Embryonic facial prominence (tissue), 1 donor: ENCODE data around the gene ST3GAL6.

Experiments used
- DNase-seq: peaks from one replicate; pipeline ENCODE4 v3.0.0-alpha.2; 2016; ENCODE audit errors: extremely low spot score

ST3GAL6 gene

DNA sequence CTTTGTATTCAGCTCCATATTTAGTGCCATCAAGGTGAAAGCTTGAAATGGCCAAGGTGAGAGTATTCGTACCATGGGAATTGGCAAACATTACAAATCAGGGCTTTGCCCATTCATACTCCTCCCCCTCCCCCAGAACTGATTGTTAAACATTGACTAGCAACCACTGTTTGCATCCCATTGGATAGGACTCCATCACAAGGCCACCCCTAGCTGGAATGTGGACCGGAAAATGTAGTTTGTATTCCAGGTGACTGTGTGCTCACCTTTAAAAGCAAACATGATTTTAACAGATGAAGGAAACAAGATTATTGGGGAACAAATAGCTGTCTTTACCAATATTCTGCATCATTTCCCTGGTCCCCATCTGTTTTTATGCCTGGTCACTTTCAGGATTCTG, 14.1 kb downstream of the ST3GAL6 start:
- no peak for DNase-seq

DNA sequence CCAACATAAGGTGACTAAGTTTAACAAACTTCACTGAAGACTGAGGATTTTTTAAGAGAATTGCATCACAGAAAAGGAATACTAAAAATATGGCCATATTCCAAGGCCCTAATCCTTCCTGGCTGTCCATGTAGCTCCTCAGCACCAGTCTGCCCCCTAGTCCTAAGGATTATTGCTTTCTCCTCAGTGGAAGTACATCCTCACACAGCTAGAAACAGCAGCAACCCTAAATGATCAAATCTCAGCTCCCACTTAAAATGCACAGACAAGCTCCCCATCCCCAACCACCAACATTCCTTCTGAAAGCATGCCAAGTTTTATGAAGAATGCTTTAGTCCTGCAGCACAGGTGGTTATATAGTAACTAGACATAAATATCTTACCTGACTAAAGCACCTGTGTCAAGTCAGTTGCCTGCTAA, 14.7 kb downstream of the ST3GAL6 start:
- no peak for DNase-seq

DNA sequence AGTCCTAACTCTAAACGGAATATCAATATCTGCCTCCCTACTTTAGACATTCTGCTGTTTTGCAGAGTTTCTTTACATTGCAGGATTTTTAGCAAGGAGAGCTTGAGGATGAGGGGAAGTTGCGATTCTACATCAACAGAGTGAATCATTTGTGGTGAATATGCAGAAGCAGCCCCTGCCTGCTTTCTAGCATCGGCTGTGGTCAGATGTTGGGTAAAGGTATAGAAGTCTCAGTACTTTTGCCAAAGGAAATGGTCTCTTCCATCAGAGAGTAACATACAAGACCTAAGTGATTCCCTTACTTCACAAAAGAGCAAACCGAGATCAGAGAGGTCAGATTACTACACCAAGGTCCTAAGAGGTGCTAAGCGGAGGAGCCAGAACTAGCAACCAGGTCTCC, 15.2 kb downstream of the ST3GAL6 start:
- no peak for DNase-seq

DNA sequence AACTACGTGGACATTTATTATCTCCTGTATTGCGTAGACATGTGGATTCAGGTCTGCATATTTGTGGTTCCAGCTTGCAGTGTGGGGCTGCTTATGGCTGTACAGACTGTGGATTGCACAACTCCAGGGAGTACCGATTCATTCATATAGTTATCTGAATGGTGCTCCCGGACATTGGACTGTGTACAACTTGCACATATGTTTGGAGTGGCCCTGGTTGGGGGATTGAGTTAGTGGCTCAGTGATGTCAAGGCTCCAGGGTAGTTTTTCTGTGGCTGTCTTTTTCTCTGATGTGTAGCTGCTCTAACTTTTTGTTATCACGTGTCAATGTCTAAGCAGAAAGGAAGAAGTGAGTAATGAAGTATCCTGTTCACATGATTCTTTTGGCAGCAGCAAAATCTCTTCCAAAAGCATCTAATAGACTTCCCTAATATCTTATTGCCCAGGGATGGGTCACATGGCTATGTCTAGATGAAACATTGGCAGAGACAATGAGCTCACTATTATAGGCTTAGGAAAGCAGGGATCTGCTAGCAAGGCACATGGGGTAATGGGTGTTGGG, 15.8 kb downstream of the ST3GAL6 start:
- DNase-seq = no peak

DNA sequence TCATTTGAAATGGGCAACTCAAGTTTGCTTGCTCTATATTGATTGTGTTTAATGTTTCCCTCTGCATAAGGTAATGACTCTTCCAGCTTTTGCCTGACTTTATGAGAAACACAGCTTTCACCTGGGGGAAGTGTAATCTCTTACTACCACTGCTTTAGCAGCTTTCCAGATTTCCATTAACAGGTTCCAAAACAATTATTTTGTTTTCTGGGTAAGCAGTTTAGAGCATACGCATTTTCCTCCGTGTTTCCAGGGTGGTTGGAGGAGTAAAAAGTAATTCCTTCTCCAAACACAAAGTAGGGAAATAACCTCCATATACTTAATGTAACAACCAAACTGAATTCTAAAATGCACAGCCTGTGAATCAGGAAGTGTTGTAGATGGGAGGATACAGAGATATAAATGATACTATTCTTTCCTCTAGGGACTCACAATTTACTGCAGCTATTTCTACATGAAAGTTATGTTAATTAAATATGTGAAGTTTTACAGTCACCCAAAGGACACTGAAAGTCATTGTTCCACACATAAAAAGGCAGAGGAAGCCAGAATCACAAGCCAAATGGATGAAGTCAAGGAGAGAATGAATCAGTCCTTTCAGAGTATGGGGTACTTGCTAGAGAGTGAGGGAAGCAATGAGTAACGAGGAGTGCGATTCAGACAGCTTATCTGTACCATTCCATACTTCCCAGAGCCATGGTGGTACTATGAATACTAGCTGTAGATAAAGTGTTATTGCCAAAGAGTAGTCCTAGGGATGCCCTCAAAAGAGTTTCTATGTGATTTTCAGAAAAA, 16.6 kb downstream of the ST3GAL6 start:
- no peak for DNase-seq

DNA sequence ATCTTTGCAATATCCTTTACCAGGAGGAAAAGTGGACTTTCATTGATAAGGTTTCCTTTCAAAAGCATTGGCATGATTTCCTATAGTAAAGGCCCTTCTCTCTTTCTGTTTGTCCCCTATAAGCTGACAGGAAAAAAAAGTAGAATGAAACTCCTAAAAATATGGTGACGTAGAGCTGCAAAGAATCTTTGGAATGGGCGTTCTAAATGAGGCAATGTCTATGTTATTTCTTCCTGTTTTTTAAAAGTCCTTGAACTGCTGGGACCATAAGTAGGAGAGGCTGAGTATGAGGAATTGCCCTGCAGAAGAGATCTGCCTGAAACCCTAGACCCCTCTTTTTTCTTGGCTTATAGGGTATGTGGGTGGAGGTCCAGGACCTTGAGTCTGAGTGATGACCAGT, 17.2 kb downstream of the ST3GAL6 start:
- DNase-seq = no peak

DNA sequence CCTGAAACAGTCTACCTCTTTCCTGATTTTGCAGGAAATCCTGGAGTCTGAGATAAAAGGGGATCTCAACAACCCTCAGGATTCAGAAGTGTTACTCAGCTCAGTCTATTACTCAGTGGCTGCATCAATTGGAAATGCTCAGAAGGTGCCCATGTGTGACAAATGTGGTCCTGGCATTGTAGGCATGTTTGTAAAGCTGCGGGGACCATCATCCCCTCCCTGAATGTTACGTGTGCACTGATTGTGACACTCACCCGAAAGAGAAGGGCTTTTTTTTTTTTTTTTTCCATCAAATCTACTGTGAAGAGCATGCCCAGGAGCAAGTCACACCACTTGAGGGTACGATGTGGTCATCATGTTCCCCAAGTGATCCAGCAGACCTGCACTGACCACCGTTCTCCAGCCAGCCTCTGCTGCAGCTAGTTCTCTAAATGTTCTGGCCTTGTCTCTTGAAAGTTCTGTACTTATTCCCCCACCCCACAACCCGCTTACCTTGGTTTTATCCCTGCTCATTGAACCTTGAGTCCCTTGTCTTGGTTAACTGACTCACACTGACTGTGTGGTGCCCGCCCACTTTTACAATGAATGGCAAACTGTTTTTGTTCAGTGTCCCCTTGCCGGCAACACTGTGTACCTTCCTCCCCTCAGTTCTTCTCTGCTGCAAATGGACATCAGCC, 19.8 kb downstream of the ST3GAL6 start:
- DNase-seq = no peak

DNA sequence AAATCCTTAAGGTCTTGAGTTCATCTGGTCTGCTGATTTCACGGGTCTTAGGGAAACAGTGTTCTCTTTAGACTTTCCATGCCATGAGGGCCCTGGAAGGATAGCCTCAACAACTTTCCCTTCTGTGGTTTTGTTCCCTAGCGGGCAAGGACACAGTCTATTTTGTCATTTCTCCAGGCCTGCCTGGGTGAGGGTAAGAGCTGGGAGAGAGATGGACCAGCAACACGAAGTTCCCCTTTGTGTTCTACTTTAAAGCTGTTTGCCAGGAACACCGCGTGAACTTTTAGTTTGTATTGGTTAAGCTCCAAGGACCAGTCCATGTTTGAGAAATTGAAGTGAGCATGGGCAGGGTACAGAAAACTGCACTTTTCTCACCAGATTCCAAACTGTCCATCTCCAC, 20.9 kb downstream of the ST3GAL6 start:
- DNase-seq = no peak

DNA sequence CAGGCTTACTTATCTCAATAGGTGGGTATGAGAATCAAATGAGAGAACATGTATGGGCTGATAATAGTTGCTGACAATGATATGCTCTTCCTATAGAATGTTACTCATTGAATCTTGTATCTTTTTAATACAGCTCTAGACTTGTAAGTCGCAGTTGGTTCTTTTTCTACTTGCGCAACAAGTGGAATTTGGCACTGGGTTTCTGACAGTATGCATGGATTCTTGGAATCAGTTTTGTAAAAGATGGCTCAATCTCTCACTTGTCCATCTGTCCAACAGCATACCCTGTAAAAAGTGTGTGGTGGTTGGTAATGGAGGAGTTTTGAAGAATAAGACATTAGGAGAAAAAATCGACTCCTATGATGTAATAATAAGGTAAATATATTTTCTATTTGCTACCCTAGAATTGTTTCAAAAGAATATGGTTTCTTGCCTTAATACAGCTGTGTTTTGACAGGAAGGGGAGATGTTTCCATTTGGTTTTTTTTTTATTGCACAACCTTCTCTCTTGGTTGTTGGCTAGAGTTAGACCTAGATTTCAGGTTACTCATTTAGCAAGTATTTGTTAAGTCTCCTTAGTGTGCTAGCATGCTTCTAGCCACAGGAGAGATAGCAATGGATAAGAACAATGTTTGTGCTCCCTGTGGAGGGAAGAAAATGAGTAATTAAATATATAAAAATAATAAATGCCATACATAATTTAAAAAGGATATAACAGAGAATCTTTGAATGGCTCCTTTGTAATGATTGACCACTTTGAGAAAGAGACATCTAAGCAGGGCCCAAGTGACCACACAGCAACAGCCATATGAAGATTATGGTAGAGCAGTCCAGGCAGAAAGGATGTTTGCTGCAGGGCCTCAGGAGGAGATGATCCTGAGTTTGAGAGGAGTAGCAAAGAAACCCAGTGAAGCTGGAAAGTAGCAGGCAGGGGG, 21.8 kb downstream of the ST3GAL6 start:
- DNase-seq = no peak

DNA sequence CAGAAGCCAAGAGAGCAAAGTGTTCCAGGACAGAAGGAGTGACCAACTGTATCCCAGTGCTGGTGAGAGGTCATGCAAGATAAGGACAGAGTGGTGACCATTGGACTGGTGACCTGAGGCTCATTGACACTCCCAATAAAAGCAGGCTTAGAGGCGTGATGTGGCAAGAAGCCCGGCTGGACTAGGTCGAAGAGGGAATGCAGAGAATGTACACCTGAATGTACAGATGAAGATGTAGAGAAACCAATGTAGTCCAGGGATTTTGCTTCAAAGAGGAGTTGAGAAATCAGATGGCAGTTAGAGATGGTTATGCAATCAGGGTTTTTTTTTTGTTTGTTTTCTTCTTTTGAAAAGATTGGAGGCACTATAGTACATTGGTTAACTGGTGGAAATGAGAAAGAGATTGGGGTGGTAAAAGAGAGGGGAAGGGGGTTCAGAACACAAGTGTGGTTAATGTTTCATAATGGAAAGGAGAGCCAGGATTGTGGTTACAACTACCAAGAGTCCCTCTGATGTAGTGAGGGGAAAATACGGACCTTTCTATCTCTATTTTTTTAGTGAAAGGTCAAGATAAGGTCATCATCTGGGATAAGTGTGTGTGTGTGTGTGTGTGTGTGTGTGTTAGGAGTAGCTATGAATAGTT, 23.3 kb downstream of the ST3GAL6 start:
- no peak for DNase-seq

DNA sequence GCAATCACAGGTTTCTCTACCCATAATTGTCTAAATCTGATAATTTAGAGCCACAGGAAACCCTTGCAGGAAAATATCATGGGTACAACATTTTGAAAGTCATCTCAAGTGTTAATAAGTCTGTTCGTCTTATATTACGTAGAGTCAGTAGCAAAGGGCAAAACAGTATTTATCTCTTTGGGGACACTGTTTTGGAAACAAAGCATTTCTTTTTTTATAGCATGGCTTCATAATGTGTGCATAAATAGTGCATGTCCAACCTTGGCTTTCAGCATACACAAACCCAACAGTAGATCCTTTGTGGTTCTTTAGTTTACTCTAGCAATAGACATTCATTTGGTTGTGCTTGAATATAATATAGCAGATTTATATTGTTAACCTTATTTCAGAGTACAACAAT, 24.0 kb downstream of the ST3GAL6 start:
- no peak for DNase-seq

DNA sequence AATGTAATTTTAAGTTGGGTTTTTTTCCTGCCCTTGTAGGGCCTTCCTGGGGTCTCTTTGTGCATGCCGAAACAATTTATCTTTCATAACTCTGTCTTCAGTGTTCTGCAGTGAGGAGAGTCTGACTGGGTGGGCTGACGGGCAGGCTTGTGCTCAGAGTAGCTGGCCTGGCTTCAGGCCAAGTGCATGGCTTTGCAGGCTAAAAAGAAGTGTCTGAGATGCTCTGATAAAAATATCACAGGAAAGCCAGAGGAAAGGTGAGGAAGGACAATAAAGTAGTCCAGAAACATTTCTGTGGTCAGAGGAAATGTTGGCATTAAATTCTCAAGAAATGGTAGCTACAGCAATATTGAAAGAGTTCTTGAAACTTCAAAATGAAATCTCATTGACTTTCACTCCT, 25.5 kb downstream of the ST3GAL6 start:
- DNase-seq = no peak

DNA sequence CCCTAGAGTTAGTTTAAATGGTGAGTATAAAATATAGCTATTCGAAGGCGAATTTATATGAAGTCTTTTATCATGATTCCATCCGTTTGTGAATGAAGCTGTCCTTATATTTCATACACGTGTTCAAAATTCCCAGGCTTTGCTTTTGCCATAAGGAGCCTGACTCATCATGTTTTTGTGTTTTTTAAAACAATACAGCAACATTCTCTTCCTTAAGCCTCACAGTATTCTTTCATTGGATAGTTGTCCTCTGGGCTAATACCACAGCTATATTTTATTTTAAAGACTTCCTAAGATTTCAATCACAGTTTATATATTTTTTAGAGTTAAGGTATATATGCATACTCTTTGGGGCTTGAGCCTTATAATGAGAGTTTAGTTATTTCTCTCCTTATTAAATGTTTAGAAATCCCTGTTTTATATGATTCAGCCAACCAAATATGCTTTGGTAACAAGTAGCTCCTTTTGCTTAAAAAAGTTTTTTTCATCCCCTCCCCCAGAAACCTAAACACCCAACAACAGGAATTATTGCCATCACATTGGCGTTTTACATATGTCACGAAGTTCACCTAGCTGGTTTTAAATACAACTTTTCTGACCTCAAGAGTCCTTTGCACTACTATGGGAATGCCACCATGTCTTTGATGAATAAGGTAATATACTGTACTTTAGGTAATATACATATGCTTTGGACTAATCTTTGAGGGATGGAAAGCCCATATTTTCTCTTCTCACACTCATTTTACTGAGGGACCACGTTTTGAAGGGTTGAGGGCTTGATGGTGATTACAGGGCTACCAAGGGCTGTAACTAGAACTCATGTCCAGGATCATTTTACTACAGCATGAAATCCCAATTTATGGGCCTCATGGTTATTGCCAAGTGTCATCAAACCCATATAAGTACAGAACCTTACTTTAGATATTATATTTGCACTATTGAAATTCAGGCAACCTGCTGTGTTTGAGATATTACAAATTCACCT, 28.5 kb downstream of the ST3GAL6 start:
- no peak for DNase-seq

DNA sequence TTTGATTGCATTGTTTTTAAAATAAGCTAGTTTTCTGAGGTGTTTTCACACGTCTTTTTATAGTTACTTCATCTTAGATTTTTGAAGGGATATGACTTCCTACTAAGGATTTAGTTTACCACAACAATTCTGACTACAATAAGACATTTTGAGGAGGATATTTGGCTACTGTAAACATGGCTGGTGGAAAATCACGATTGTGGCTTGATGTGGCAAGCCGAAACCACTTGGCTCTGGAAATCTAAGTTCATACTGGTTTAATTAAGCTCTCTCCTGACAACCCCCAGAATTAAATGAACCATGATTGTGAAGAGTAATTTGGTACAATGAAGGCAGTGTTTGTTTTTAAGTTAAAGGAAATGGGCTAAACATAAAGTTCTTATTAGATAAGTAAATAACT, 30.8 kb downstream of the ST3GAL6 start:
- DNase-seq = no peak

DNA sequence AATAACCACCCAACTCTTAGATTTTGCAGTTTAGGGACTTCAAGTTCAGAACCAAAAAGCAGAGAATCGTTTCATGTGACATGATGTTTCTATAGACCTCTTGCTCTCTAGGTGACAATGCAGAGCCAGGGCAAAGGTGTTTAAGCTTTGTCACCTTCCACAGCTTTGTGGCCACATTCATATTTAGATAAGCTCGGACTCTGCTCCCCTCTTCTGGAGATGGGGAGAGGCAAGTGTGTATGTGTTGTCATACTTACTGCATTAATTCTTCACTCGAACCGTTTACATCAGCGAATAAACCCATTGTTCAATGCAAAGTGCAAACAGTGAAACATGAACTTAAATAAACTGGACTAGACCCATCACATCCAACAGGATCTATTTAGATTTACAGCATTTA, 33.2 kb downstream of the ST3GAL6 start:
- no peak for DNase-seq

DNA sequence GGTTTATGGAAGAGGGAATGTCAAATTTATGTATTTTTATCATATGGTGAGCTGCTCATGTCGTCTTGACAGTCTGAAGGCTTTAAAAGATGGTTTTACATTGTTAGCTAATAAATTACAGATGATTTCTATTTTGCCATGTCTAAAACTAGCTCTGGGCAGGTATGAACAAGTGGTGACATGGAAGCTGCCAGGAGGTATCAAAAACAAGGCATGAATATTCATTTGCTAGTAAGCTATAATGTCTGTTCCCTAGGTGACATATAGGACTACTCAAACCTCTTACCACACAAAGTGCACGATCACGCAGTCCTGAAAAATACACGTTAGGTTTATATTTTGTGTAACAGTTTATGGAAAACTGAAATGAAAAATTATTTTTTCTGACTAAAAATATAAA, 34.8 kb downstream of the ST3GAL6 start:
- DNase-seq = no peak

DNA sequence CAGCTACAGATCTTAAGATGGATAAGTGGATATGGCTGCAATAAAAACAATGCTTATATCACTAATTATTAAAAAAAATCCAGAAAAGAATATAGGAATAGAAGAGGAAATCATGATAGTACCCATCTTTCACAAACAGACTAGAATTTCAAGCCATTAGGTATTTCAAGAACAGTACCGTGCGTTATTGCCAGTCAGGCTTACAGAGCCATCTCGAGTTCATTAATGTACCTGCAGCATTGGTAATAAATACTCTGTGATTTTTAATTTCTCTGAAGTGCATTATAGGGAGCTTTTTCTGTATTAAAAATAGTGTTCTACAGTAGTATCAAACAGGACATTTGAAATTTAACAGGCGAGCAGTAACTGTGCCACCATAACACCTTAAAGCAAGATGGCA, 35.7 kb downstream of the ST3GAL6 start:
- DNase-seq = no peak

DNA sequence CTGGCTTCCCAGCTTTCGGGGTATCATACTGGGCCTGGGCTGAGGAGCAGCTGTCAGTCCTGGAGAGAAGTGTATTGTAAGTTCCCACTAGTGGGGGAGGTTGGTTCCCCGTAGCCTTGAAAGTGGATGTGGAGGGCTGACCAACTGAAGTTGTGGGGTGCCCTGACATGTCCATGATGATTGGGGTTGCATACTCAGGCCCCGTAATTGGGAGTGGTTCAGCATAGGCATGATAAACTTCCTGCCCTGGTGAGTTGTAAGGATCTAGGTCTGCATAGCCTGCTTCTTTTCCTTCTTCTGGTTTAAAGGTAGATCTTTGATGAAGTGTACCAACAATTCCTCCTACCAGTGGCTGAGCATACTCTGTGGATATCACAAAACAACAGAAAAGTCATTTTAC, 36.3 kb downstream of the ST3GAL6 start:
- no peak for DNase-seq

DNA sequence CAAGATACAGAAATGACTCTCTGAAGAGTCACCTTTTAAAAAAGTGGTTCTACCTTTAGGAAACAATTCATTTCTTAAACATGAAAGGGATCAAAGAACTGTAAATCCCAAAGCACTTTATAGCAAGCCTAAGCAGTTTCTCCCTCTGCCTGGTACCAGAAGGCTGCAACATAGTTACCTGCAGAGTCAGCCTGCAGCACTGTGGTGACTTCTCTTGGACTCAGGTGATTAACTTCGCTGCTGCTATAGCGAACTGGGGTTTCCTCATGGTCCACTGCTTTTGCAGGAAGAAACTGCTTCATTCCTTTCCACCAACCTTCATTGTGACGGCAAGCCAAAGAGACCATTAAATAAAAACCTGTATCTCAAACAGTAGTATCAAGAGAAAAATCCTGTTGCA, 37.3 kb downstream of the ST3GAL6 start:
- DNase-seq = no peak

DNA sequence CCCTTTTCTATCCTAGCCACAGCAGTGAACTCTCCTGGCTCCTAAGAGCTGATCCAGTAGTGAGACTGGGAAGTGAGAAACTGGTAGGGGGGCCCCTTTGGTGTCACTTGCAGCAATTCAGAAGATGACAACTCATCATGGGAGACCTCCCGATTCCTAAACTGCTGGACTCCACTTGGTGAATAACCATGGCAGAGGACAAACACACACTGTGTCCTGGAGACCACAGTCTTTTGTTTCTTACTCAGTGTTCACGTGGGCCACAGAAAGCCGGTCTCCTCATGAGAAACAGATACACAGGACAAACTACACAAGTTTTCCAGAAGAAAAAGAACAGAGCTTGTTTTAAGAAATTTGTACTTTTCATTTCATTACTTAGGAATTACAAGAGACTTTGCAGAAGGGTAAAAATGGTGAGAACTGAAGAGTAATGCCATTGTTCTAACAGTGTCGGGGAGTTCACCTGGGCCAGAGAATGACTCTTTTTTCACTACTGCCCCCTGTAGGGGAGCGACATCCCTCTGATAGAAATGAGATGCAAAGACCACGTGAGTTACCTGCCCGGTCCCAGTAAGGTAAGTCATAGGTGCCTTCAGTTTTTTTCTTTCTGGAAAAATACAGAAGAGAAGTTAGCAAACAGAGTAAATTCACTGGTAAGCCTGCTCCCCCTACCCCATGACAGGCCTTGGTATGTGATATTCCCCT, 38.1 kb downstream of the ST3GAL6 start:
- no peak for DNase-seq
